Measurements from ENCODE around the gene KCNK1.

GRCh38 chr1:233651061-233651460, 37.2 kb downstream of the KCNK1 start:
- TF ChIP-seq PREB (CRISPR knock-in tag; IDR thresholded peaks at IDR 0.05) (no peak), SIN3A (IDR thresholded peaks at IDR 0.05; ENCODE audit: borderline replicate concordance, low read depth, low read length) (no peak), ZNF441 (CRISPR knock-in tag; IDR thresholded peaks at IDR 0.05; ENCODE audit: borderline replicate concordance) (no peak), HOXA3 (CRISPR knock-in tag; IDR thresholded peaks at IDR 0.05) (no peak), ZNF652 (CRISPR knock-in tag; IDR thresholded peaks at IDR 0.05; ENCODE audit: borderline replicate concordance, low read depth) (no peak)
